Measurements from ENCODE around the gene SMIM14.

DNA sequence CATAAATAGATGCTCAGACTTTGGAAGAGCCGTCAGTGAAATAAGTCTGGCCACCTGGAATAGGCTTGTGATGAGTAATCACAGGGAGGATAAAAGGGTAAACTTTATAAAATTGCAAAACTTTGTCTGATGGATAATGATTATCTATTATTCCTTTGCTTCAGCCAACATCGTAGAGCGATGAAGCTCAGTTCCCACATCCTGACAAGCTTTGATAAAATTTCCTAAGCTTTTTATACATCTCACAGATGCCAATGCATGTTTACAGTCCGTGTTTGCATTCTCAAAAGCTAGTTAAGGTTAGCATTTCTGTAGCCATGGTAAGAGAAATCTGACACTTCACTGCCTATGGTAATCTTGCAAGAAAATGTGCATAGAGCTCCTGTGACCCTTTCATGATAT is 96.1 kb downstream of the SMIM14 start:
- TF ChIP-seq, protein P1, sequence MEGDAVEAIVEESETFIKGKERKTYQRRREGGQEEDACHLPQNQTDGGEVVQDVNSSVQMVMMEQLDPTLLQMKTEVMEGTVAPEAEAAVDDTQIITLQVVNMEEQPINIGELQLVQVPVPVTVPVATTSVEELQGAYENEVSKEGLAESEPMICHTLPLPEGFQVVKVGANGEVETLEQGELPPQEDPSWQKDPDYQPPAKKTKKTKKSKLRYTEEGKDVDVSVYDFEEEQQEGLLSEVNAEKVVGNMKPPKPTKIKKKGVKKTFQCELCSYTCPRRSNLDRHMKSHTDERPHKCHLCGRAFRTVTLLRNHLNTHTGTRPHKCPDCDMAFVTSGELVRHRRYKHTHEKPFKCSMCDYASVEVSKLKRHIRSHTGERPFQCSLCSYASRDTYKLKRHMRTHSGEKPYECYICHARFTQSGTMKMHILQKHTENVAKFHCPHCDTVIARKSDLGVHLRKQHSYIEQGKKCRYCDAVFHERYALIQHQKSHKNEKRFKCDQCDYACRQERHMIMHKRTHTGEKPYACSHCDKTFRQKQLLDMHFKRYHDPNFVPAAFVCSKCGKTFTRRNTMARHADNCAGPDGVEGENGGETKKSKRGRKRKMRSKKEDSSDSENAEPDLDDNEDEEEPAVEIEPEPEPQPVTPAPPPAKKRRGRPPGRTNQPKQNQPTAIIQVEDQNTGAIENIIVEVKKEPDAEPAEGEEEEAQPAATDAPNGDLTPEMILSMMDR (IDR thresholded peaks at IDR 0.05): no peak
- TF ChIP-seq POLR2AphosphoS5 (IDR thresholded peaks at IDR 0.05; ENCODE audit: insufficient read depth in 1 of 2, low read depth in 1 of 2): no peak
